Measurements from ENCODE around the gene ANO2.

ANO2 gene

DNA sequence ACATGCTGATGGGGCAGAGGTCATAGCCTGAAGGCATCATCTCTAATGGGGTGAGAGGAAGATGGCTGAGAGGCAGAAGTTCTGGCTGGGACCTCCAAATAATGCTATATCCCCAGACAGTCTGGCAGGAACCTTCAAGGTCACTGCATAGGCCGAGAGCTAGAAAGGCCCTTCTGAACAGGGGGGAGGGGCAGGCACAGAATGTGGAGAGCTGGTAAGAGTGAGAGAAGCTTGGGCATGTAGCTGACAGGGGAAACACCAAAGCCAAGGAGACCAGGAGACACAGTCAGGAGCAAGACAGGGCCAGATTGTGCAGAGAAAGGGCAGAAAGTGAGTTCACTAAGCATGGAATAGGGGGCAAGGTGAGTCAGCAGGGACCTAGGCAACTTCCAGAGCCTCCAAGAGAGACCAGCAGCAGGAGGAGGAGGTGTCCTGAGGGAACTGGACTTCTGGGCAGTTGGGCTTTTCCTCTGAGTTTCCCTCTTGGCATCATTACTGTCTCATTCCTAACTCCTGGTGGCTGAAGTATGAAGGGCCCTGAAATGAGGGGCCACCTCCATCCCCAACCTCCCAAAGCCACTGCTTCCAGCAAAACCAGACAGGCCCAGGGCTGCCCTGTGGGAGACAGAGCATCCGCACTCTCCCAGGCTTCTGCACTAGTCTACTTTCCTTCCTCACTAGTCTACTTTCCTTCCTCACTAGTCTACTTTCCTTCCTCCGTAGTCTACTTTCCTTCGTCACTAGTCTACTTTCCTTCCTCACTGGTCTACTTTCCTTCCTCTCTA, 17.1 kb downstream of the ANO2 start:
- no peak for DNase-seq (ENCODE audit: low read depth)
- TF ChIP-seq CTCF (IDR thresholded peaks at IDR 0.05; ENCODE audit: low read depth, low read length) (no peak), POLR2A (IDR thresholded peaks at IDR 0.05; ENCODE audit: extremely low read depth, insufficient read length) (no peak), MYC (IDR thresholded peaks at IDR 0.05; ENCODE audit: low read depth, low read length) (no peak)
- TF ChIP-seq, protein P1, sequence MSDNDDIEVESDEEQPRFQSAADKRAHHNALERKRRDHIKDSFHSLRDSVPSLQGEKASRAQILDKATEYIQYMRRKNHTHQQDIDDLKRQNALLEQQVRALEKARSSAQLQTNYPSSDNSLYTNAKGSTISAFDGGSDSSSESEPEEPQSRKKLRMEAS (IDR thresholded peaks at IDR 0.05; ENCODE audit: low read depth, low read length) = no peak
- no peak overlapping the region for H3K4me3 ChIP-seq (ENCODE audit: low read depth, low read length)

GRCh38 chr12:5925646-5926045, 19.4 kb downstream of the ANO2 start:
- DNase-seq (ENCODE audit: low read depth) = no peak
- no peak for TF ChIP-seq CTCF (IDR thresholded peaks at IDR 0.05; ENCODE audit: low read depth, low read length)
- TF ChIP-seq, protein P1 (IDR thresholded peaks at IDR 0.05; ENCODE audit: low read depth, low read length) = no peak
- no peak for TF ChIP-seq MYC (IDR thresholded peaks at IDR 0.05; ENCODE audit: low read depth, low read length)
- TF ChIP-seq POLR2A (IDR thresholded peaks at IDR 0.05; ENCODE audit: extremely low read depth, insufficient read length) = no peak
- H3K4me3 ChIP-seq (ENCODE audit: low read depth, low read length) = no peak overlapping the region

DNA sequence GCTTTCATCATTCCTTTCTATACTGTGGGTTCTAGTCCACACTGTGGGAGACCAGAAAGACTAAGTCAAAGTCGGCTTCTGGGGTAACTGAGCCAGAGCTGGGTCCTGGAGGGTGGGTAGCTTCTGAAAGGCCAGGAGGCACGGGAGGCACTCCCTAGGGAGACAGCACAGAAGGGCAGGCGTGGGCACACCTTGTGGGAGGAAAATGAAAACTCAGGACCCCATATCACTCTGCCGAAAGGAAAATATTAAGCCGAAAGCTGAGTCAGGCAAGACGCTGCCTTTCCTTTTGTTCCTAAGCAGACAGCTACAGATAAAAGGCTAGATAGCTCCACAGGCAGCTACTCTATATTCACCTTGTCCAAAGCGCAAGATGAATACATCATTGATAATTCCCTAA, 20.7 kb downstream of the ANO2 start:
- no peak for DNase-seq (ENCODE audit: low read depth)
- H3K4me3 ChIP-seq (ENCODE audit: low read depth, low read length) = no peak overlapping the region
- TF ChIP-seq POLR2A (IDR thresholded peaks at IDR 0.05; ENCODE audit: extremely low read depth, insufficient read length) = no peak
- TF ChIP-seq CTCF (IDR thresholded peaks at IDR 0.05; ENCODE audit: low read depth, low read length) = no peak
- TF ChIP-seq MYC (IDR thresholded peaks at IDR 0.05; ENCODE audit: low read depth, low read length) = no peak

GRCh38 chr12:5923751-5924150, 21.3 kb downstream of the ANO2 start:
- no peak overlapping the region for H3K4me3 ChIP-seq (ENCODE audit: low read depth, low read length)
- TF ChIP-seq POLR2A (IDR thresholded peaks at IDR 0.05; ENCODE audit: extremely low read depth, insufficient read length) = no peak
- TF ChIP-seq, protein P1 (IDR thresholded peaks at IDR 0.05; ENCODE audit: low read depth, low read length) = no peak
- TF ChIP-seq MYC (IDR thresholded peaks at IDR 0.05; ENCODE audit: low read depth, low read length) = no peak
- TF ChIP-seq CTCF (IDR thresholded peaks at IDR 0.05; ENCODE audit: low read depth, low read length) = no peak
- DNase-seq (ENCODE audit: low read depth) = no peak

- TF ChIP-seq MYC (IDR thresholded peaks at IDR 0.05; ENCODE audit: low read depth, low read length) (no peak), CTCF (IDR thresholded peaks at IDR 0.05; ENCODE audit: low read depth, low read length) (no peak), POLR2A (IDR thresholded peaks at IDR 0.05; ENCODE audit: extremely low read depth, insufficient read length) (no peak)
- TF ChIP-seq, protein P1 (IDR thresholded peaks at IDR 0.05; ENCODE audit: low read depth, low read length) = no peak
- no peak for DNase-seq (ENCODE audit: low read depth)
- no peak overlapping the region for H3K4me3 ChIP-seq (ENCODE audit: low read depth, low read length)
These were observed 21.9 kb downstream of the ANO2 start for GRCh38 chr12:5923043-5923605.

Measured in NB4 (cell line).